Measurements from ENCODE around the gene IKZF5.

Gene IKZF5

GRCh38 chr10:123008355-123009104 lies at the start of gene IKZF5, which contains the start of gene ACADSB:
Gene IKZF5, minus strand, starts transcription at chr10:123008795. Its CDS starts 10,170 bp downstream, at chr10:122998625.
Gene ACADSB, plus strand, starts transcription at chr10:123009006. Its CDS starts 24 bp downstream, at chr10:123009030.
- peak; percentile 86 to 94 for DNase-seq (ENCODE audit: low read depth in 2 of 2)

- DNase-seq (ENCODE audit: low read depth in 2 of 2): no peak
Observed at GRCh38 chr10:123057968-123058367, 49.4 kb upstream of the IKZF5 start.

GRCh38 chr10:123045961-123046731 lies 37.6 kb upstream of the IKZF5 start:
- DNase-seq (ENCODE audit: low read depth in 2 of 2): no peak

GRCh38 chr10:123044391-123044790 lies 35.8 kb upstream of the IKZF5 start:
- no peak for DNase-seq (ENCODE audit: low read depth in 2 of 2)

- peak; percentile 3 to 5 for DNase-seq (ENCODE audit: low read depth in 2 of 2)
Observed at GRCh38 chr10:123043409-123043925, 34.9 kb upstream of the IKZF5 start.

GRCh38 chr10:123042708-123043408 lies 34.3 kb upstream of the IKZF5 start:
- no peak for DNase-seq (ENCODE audit: low read depth in 2 of 2)

- DNase-seq (ENCODE audit: low read depth in 2 of 2): no peak
Observed at GRCh38 chr10:123039632-123039930, 31.0 kb upstream of the IKZF5 start.

GRCh38 chr10:123038782-123039631 lies 30.4 kb upstream of the IKZF5 start:
- no peak for DNase-seq (ENCODE audit: low read depth in 2 of 2)

GRCh38 chr10:123035467-123036086 lies 27.0 kb upstream of the IKZF5 start:
- DNase-seq (ENCODE audit: low read depth in 2 of 2): no peak

- DNase-seq (ENCODE audit: low read depth in 2 of 2): no peak
Observed at GRCh38 chr10:123034332-123034731, 25.7 kb upstream of the IKZF5 start.

GRCh38 chr10:123031124-123031523 lies 22.5 kb upstream of the IKZF5 start:
- no peak for DNase-seq (ENCODE audit: low read depth in 2 of 2)

- no peak for DNase-seq (ENCODE audit: low read depth in 2 of 2)
Observed at GRCh38 chr10:123027861-123028260, 19.3 kb upstream of the IKZF5 start.

GRCh38 chr10:123026302-123026701 lies 17.7 kb upstream of the IKZF5 start:
- no peak for DNase-seq (ENCODE audit: low read depth in 2 of 2)

GRCh38 chr10:123024540-123024939 lies 15.9 kb upstream of the IKZF5 start:
- no peak for DNase-seq (ENCODE audit: low read depth in 2 of 2)

GRCh38 chr10:123021517-123021916 lies 12.9 kb upstream of the IKZF5 start:
- no peak for DNase-seq (ENCODE audit: low read depth in 2 of 2)

- DNase-seq (ENCODE audit: low read depth in 2 of 2): no peak
Observed at GRCh38 chr10:123019941-123020703, 11.5 kb upstream of the IKZF5 start.

- DNase-seq (ENCODE audit: low read depth in 2 of 2): no peak
Observed at GRCh38 chr10:123019264-123019663, 10.7 kb upstream of the IKZF5 start.

GRCh38 chr10:123018531-123018930 lies 9.9 kb upstream of the IKZF5 start:
- no peak for DNase-seq (ENCODE audit: low read depth in 2 of 2)

GRCh38 chr10:123017421-123018165 lies 9.0 kb upstream of the IKZF5 start:
- DNase-seq (ENCODE audit: low read depth in 2 of 2): no peak

Data from stimulated activated CD4-positive, alpha-beta T cell treated with anti-CD3 and anti-CD28 coated beads, Interleukin-1b, Interleukin-23, amount 100 ng/mL, for 1 hour (primary cell).